ENCODE results near the gene PCSK9. TPM values are rescaled to one million over a fixed set of nuclear protein-coding genes. Genes with fewer than 3 reads are reported as not detected.

The PCSK9 gene
- total and polyA plus RNA-seq, 2 experiments from 2014 or later, result 1.3 TPM; not detected in 1

- no peak overlapping the region for H3K27ac ChIP-seq
These were observed 23.6 kb downstream of the PCSK9 start for GRCh38 chr1:55062801-55063576.

GRCh38 chr1:55063577-55063942 lies 24.2 kb downstream of the PCSK9 start:
- Histone ChIP-seq H3K4me1 (ENCODE audit: low read depth) (no peaks in the 10 kb centered on the region), H3K9me3 (ENCODE audit: low read depth) (no peaks in the 10 kb centered on the region), H3K36me3 (peaks cover 13% of the 10 kb centered on the region), H3K4me3 (no peak overlapping the region), H3K27ac (no peak overlapping the region), H3K27me3 (no peaks in the 10 kb centered on the region)
- DNase-seq (ENCODE audit: low read depth in 1 of 2, low spot score in 1 of 2), result no peak
- no peak for TF ChIP-seq CTCF (IDR thresholded peaks at IDR 0.05; ENCODE audit: low read depth, low read length)

More at GRCh38 chr1:55062801-55063576, 23.6 kb downstream of the PCSK9 start:
- no peaks in the 10 kb centered on the region for H3K9me3 ChIP-seq (ENCODE audit: low read depth)
- no peak overlapping the region for H3K4me3 ChIP-seq
- no peaks in the 10 kb centered on the region for H3K4me1 ChIP-seq (ENCODE audit: low read depth)
- H3K36me3 ChIP-seq, result peaks cover 7% of the 10 kb centered on the region
- H3K27me3 ChIP-seq, result no peaks in the 10 kb centered on the region
- DNase-seq (ENCODE audit: low read depth in 1 of 2, low spot score in 1 of 2), result no peak
- no peak for TF ChIP-seq CTCF (IDR thresholded peaks at IDR 0.05; ENCODE audit: low read depth, low read length)

GRCh38 chr1:55064071-55064581 lies 24.8 kb downstream of the PCSK9 start:
- peak in 1 of 2 donors; percentile 30 for DNase-seq (ENCODE audit: low read depth in 1 of 2, low spot score in 1 of 2)
- Histone ChIP-seq H3K4me1 (ENCODE audit: low read depth) (no peaks in the 10 kb centered on the region), H3K27ac (no peak overlapping the region), H3K36me3 (peaks cover 18% of the 10 kb centered on the region), H3K27me3 (no peaks in the 10 kb centered on the region), H3K4me3 (no peak overlapping the region), H3K9me3 (ENCODE audit: low read depth) (no peaks in the 10 kb centered on the region)
- TF ChIP-seq CTCF (IDR thresholded peaks at IDR 0.05; ENCODE audit: low read depth, low read length), result peak; percentile 37

GRCh38 chr1:55064861-55065263 lies 25.5 kb downstream of the PCSK9 start:
- Histone ChIP-seq H3K4me1 (ENCODE audit: low read depth) (no peaks in the 10 kb centered on the region), H3K4me3 (no peak overlapping the region), H3K9me3 (ENCODE audit: low read depth) (no peaks in the 10 kb centered on the region), H3K36me3 (peaks cover 20% of the 10 kb centered on the region), H3K27me3 (no peaks in the 10 kb centered on the region), H3K27ac (no peak overlapping the region)
- DNase-seq (ENCODE audit: low read depth in 1 of 2, low spot score in 1 of 2), result peak in 1 of 2 donors; percentile 48
- no peak for TF ChIP-seq CTCF (IDR thresholded peaks at IDR 0.05; ENCODE audit: low read depth, low read length)

GRCh38 chr1:55065648-55066047 lies 26.3 kb downstream of the PCSK9 start:
- Histone ChIP-seq H3K4me3 (no peak overlapping the region), H3K27me3 (no peaks in the 10 kb centered on the region), H3K27ac (no peak overlapping the region), H3K36me3 (peaks cover 20% of the 10 kb centered on the region), H3K9me3 (ENCODE audit: low read depth) (no peaks in the 10 kb centered on the region), H3K4me1 (ENCODE audit: low read depth) (no peaks in the 10 kb centered on the region)
- no peak for TF ChIP-seq CTCF (IDR thresholded peaks at IDR 0.05; ENCODE audit: low read depth, low read length)
- no peak for DNase-seq (ENCODE audit: low read depth in 1 of 2, low spot score in 1 of 2)

All from cardiac muscle cell (in vitro differentiated cells and primary cell).